HepG2 (cell line): Measurements from ENCODE around the gene CATSPERD. TPM values are rescaled to one million over a fixed set of nuclear protein-coding genes. Genes with fewer than 3 reads are reported as not detected.

Source experiments
- AHR ChIP-seq: IDR thresholded peaks from 2 replicates; pipeline ENCODE4 v1.6.1; 2018; ENCODE audit warnings: missing genetic modification reagents, missing compliant biosample characterization
- ASH2L ChIP-seq: fragments of 300-600, 200-600 bp; sonication (generic); IDR thresholded peaks from 2 replicates; pipeline ENCODE4 v1.7.0; 2017; ENCODE audit warnings: low read depth, mild to moderate bottlenecking, moderate library complexity, mixed read lengths, low read length; ENCODE audit not compliant: insufficient read length
- BCL6 ChIP-seq: IDR thresholded peaks from 2 replicates; pipeline ENCODE4 v1.6.1; 2016; ENCODE audit warnings: missing genetic modification reagents, missing compliant biosample characterization
- FOSL1 ChIP-seq: sonication (generic); formaldehyde crosslinking; IDR thresholded peaks from 2 replicates; pipeline ENCODE4 v1.9.0; 2021; ENCODE audit warnings: missing genetic modification reagents, borderline replicate concordance
- GABPB1 ChIP-seq: IDR thresholded peaks from 2 replicates; pipeline ENCODE4 v1.6.1; 2016; ENCODE audit warnings: mild to moderate bottlenecking, missing genetic modification reagents, moderate library complexity, missing compliant biosample characterization
- HNRNPL ChIP-seq: fragments of 200-400 bp; formaldehyde crosslinking; IDR thresholded peaks from 2 replicates; pipeline ENCODE4 v1.6.1; 2017; ENCODE audit warnings: mild to moderate bottlenecking, low read depth, low read length
- HOXA5 ChIP-seq: sonication (generic); formaldehyde crosslinking; IDR thresholded peaks from 2 replicates; pipeline ENCODE4 v1.4.0; 2020; ENCODE audit warnings: missing genetic modification reagents
- MED1 ChIP-seq: sonication (generic); formaldehyde crosslinking; IDR thresholded peaks from 2 replicates; pipeline ENCODE4 v1.4.0; 2020; ENCODE audit warnings: missing genetic modification reagents
- RNF2 ChIP-seq: fragments of 450-650 bp; conservative IDR thresholded peaks from 2 replicates; pipeline ENCODE4 v1.6.1; 2016; ENCODE audit warnings: low read depth
- SCMH1 ChIP-seq: sonication (generic); formaldehyde crosslinking; IDR thresholded peaks from 2 replicates; pipeline ENCODE4 v1.9.0; 2021; ENCODE audit warnings: missing genetic modification reagents, mild to moderate bottlenecking, borderline replicate concordance
- SMC3 ChIP-seq: IDR thresholded peaks from 2 replicates; pipeline ENCODE4 v1.6.1; 2011; ENCODE audit warnings: low read length, improper control_type of control experiment
- TOE1 ChIP-seq: sonication (generic); formaldehyde crosslinking; IDR thresholded peaks from 2 replicates; pipeline ENCODE4 v1.4.0; 2020; ENCODE audit warnings: mild to moderate bottlenecking, missing genetic modification reagents
- ZNF652 ChIP-seq: IDR thresholded peaks from 2 replicates; pipeline ENCODE4 v1.6.1; 2016; ENCODE audit warnings: low read depth, borderline replicate concordance
- ZNF878 ChIP-seq: sonication (generic); formaldehyde crosslinking; IDR thresholded peaks from 2 replicates; pipeline ENCODE4 v1.8.1; 2023; ENCODE audit warnings: mild to moderate bottlenecking, missing genetic modification reagents, moderate library complexity
- polyA plus RNA-seq, 8 experiments: library from polyadenylated mRNA; depleted of rRNA in 3 of 8; stranded (reverse) in 7 of 8; unstranded in 1 of 8; fragments of >200 nt; fragmentation: Illumina TruSeq in 4 of 8; extraction: Trizol in 4 of 8; gene quantifications; 2 replicates each; pipeline versions ENCODE4 v1.2.1 to v1.2.3, GENCODE V29; 2011 to 2016; ENCODE audit warnings: low read depth in 4 of 8, missing spikeins in 1 of 8, mixed read lengths in 1 of 8; ENCODE audit not compliant: insufficient read depth in 1 of 8
- total RNA-seq, 5 experiments: library from RNA; depleted of rRNA; stranded (reverse); fragments of >200 nt; fragmentation: Illumina TruSeq; extraction: Trizol; gene quantifications; 2 replicates each; pipeline ENCODE4 v1.2.3, GENCODE V29; 2016; ENCODE audit warnings: low read depth in 1 of 5
- TF ChIP-seq, protein P1 (sequence below): sonication (generic); formaldehyde crosslinking; IDR thresholded peaks from 2 replicates; pipeline ENCODE4 v1.4.0; 2020; ENCODE audit warnings: missing genetic modification reagents, borderline replicate concordance
- TF ChIP-seq, protein P2 (sequence below): sonication (generic); formaldehyde crosslinking; IDR thresholded peaks from 2 replicates; pipeline ENCODE4 v1.4.0; 2020; ENCODE audit warnings: missing genetic modification reagents
- TF ChIP-seq, protein P3 (sequence below): sonication (generic); formaldehyde crosslinking; IDR thresholded peaks from 2 replicates; pipeline ENCODE4 v1.4.0; 2020; ENCODE audit warnings: missing genetic modification reagents, borderline replicate concordance
- TF ChIP-seq, protein P4 (sequence below): sonication (generic); formaldehyde crosslinking; conservative IDR thresholded peaks from 2 replicates; pipeline ENCODE4 v1.8.0; 2022; ENCODE audit warnings: mild to moderate bottlenecking, moderate library complexity, missing genetic modification reagents

The CATSPERD gene
- total and polyA plus RNA-seq, 2 of the 13 experiments (the other 11 are each of a cell fraction or from before 2014, with no cell fraction given), result 0.04 TPM; not detected in 1

DNA sequence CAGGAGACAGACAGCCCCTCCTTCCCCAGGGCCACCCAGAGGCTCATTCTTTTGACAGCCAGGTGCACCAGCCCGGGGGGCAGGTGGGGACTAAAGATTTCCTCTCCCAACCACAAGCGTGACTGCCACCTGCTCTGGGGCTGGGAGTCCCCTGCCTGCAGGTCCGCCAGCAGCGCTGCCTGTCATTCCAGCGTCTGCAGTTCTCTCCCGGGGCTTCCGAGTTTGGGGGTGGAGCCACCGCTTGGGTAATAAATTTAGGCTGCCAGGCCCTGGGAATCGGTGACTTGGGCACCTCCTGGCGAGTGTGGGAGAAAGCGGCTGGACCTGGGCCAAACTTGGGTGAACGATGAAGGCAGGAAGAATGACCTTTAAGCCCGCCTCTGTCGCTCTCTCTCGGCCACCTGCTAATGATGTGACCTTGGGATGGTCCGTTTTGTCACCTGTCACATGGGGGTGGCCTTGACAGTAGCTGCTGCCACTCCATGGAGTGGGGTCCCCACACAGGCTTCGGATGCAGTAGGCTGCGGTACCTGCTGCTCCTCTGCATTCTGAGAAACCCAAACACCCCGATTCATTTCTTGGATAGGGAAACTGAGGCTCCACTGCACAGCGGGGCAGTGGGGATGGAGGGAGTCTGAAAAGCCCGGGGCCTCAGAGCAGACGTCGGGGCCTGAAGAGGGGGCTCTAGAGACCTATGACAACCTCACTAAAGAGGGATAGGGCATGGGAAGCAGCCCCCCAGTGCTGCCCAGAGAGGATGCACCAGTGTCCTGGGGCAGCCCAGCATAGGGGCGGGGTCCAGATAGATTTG lies 106.3 kb downstream of the CATSPERD start (continued):
- TF ChIP-seq, protein P1, sequence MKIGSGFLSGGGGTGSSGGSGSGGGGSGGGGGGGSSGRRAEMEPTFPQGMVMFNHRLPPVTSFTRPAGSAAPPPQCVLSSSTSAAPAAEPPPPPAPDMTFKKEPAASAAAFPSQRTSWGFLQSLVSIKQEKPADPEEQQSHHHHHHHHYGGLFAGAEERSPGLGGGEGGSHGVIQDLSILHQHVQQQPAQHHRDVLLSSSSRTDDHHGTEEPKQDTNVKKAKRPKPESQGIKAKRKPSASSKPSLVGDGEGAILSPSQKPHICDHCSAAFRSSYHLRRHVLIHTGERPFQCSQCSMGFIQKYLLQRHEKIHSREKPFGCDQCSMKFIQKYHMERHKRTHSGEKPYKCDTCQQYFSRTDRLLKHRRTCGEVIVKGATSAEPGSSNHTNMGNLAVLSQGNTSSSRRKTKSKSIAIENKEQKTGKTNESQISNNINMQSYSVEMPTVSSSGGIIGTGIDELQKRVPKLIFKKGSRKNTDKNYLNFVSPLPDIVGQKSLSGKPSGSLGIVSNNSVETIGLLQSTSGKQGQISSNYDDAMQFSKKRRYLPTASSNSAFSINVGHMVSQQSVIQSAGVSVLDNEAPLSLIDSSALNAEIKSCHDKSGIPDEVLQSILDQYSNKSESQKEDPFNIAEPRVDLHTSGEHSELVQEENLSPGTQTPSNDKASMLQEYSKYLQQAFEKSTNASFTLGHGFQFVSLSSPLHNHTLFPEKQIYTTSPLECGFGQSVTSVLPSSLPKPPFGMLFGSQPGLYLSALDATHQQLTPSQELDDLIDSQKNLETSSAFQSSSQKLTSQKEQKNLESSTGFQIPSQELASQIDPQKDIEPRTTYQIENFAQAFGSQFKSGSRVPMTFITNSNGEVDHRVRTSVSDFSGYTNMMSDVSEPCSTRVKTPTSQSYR (CRISPR knock-in tag), result peak; percentile 45; the same call in 1 of the 2 replicates
- TF ChIP-seq FOSL1 (CRISPR knock-in tag), result no peak
- TF ChIP-seq SCMH1, result no peak
- TF ChIP-seq, protein P2, sequence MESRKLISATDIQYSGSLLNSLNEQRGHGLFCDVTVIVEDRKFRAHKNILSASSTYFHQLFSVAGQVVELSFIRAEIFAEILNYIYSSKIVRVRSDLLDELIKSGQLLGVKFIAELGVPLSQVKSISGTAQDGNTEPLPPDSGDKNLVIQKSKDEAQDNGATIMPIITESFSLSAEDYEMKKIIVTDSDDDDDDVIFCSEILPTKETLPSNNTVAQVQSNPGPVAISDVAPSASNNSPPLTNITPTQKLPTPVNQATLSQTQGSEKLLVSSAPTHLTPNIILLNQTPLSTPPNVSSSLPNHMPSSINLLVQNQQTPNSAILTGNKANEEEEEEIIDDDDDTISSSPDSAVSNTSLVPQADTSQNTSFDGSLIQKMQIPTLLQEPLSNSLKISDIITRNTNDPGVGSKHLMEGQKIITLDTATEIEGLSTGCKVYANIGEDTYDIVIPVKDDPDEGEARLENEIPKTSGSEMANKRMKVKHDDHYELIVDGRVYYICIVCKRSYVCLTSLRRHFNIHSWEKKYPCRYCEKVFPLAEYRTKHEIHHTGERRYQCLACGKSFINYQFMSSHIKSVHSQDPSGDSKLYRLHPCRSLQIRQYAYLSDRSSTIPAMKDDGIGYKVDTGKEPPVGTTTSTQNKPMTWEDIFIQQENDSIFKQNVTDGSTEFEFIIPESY (CRISPR knock-in tag), result peak; percentile 63; the same call in 1 of the 2 replicates
- TF ChIP-seq GABPB1 (CRISPR knock-in tag), result peak; percentile 17; the same call in 1 of the 2 replicates
- no peak for TF ChIP-seq AHR
- 0 out of 2 replicates have a peak, but pooled peaks have one; percentile 51 for TF ChIP-seq BCL6 (CRISPR knock-in tag)
- no peak for TF ChIP-seq ZNF652 (CRISPR knock-in tag)
- peak; percentile 86 for TF ChIP-seq HNRNPL
- no peak; the same call in 1 of the 2 replicates for TF ChIP-seq RNF2
- peak; percentile 80 for TF ChIP-seq HOXA5
- TF ChIP-seq MED1 (CRISPR knock-in tag), result peak; percentile 89
- peak; percentile 43 for TF ChIP-seq ASH2L
- TF ChIP-seq, protein P3, sequence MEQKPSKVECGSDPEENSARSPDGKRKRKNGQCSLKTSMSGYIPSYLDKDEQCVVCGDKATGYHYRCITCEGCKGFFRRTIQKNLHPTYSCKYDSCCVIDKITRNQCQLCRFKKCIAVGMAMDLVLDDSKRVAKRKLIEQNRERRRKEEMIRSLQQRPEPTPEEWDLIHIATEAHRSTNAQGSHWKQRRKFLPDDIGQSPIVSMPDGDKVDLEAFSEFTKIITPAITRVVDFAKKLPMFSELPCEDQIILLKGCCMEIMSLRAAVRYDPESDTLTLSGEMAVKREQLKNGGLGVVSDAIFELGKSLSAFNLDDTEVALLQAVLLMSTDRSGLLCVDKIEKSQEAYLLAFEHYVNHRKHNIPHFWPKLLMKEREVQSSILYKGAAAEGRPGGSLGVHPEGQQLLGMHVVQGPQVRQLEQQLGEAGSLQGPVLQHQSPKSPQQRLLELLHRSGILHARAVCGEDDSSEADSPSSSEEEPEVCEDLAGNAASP (CRISPR knock-in tag), result peak; percentile 19; the same call in 1 of the 2 replicates
- no peak for TF ChIP-seq TOE1 (CRISPR knock-in tag)
- 0 out of 2 replicates have a peak, but pooled peaks have one; percentile 16 for TF ChIP-seq ZNF878 (CRISPR knock-in tag)
- TF ChIP-seq, protein P4, sequence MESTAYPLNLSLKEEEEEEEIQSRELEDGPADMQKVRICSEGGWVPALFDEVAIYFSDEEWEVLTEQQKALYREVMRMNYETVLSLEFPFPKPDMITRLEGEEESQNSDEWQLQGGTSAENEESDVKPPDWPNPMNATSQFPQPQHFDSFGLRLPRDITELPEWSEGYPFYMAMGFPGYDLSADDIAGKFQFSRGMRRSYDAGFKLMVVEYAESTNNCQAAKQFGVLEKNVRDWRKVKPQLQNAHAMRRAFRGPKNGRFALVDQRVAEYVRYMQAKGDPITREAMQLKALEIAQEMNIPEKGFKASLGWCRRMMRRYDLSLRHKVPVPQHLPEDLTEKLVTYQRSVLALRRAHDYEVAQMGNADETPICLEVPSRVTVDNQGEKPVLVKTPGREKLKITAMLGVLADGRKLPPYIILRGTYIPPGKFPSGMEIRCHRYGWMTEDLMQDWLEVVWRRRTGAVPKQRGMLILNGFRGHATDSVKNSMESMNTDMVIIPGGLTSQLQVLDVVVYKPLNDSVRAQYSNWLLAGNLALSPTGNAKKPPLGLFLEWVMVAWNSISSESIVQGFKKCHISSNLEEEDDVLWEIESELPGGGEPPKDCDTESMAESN (CRISPR knock-in tag), result peak; percentile 35
- peak; percentile 24; the same call in 1 of the 2 replicates for TF ChIP-seq SMC3
